Adrenal gland (tissue), 5 donors: ENCODE measurements around the gene BICRAL.

Experiments
- CTCF ChIP-seq, 6 experiments: fragments of 450-650 bp in 4 of 6; fragments of 200-600 bp in 2 of 6; sonication (generic) in 1 of 6; IDR thresholded peaks; 1 replicate in 5 of 6; 2 replicates in 1 of 6; pipeline versions ENCODE4 v1.5.1 to v1.8.0; 2016 to 2021; ENCODE audit warnings: antibody characterized with exemption in 6 of 6, mild to moderate bottlenecking in 2 of 6, moderate library complexity in 1 of 6
- POLR2A ChIP-seq, 2 donors: fragments of 450-650 bp; IDR thresholded peaks; one replicate each; pipeline ENCODE4 v1.6.1; 2017; ENCODE audit warnings: antibody characterized with exemption in 2 of 2, mild to moderate bottlenecking in 2 of 2, moderate library complexity in 1 of 2
- donor health status: DM: no; HTN: no; CAD: no.

GRCh38 chr6:42754759-42755158 lies 27.1 kb upstream of the BICRAL start:
- TF ChIP-seq CTCF (IDR thresholded peaks at IDR 0.05) (no peak), POLR2A (IDR thresholded peaks at IDR 0.05) (no peak)
